ENCODE results near the gene PNKD. TPM values are rescaled to one million over a fixed set of nuclear protein-coding genes. Genes with fewer than 3 reads are reported as not detected.

The PNKD gene
- total and polyA plus RNA-seq, 2 of the 8 experiments (the other 6 are each of a cell fraction or from before 2014, with no cell fraction given), result 43.9 to 65.4 TPM

- Histone ChIP-seq H3K4ac (replicated peaks; ENCODE audit: insufficient read length, low read depth, low read length) (no peak overlapping the region), H3K36me3 (ENCODE audit: control insufficient read depth in 2 of 4, insufficient read depth in 4 of 4, low read length in 3 of 4) (peaks cover 27 to 82% (median 60%) of the 10 kb centered on the region in 4 experiments), H4K5ac (ENCODE audit: insufficient read length, low read depth, low read length) (no peak overlapping the region), H2AK5ac (ENCODE audit: low read depth, low read length) (no peak overlapping the region), H3K79me1 (ENCODE audit: low read depth, low read length) (no peaks in the 10 kb centered on the region), H3K18ac (ENCODE audit: extremely low read depth, low read length) (no peak overlapping the region), H3K4me1 (replicated peaks in 1 of 4; ENCODE audit: control insufficient read depth in 3 of 4, insufficient read depth in 4 of 4, low read length in 3 of 4) (no peaks in the 10 kb centered on the region), H2BK12ac (ENCODE audit: low read depth, low read length) (no peak overlapping the region), H3K56ac (replicated peaks; ENCODE audit: insufficient read length, low read depth, low read length) (no peak overlapping the region), H4K91ac (replicated peaks; ENCODE audit: insufficient read length, low read length) (no peak overlapping the region), H3K27ac (ENCODE audit: low read depth, low read length) (no peak overlapping the region), H3K23ac (ENCODE audit: insufficient read length) (no peak overlapping the region), H3K9me3 (ENCODE audit: insufficient read depth in 2 of 2, low read depth in 1 of 2, low read length in 1 of 2) (no peaks in the 10 kb centered on the region), H2BK15ac (ENCODE audit: low read length) (no peak overlapping the region), H3K27me3 (replicated peaks in 1 of 4; ENCODE audit: control insufficient read depth in 3 of 4, extremely low read depth in 1 of 4, insufficient read depth in 3 of 4, low read length in 3 of 4) (no peaks in the 10 kb centered on the region), H3K9ac (replicated peaks in 1 of 4; ENCODE audit: extremely low read depth in 1 of 4, low read depth in 3 of 4, low read length in 3 of 4) (no peak overlapping the region), H3K14ac (ENCODE audit: insufficient read length) (no peak overlapping the region), H2BK20ac (ENCODE audit: low read length) (no peak overlapping the region), H2BK5ac (ENCODE audit: low read depth, low read length) (no peak overlapping the region), H2AFZ (ENCODE audit: low read length) (no peak overlapping the region), H2BK120ac (replicated peaks; ENCODE audit: low read depth, low read length) (no peak overlapping the region), H3K23me2 (ENCODE audit: low read depth, low read length) (no peaks in the 10 kb centered on the region), H3K4me3 (ENCODE audit: extremely low read depth in 1 of 4, insufficient read depth in 2 of 4, low read depth in 3 of 4, low read length in 4 of 4) (no peak overlapping the region), H3K4me2 (ENCODE audit: insufficient read depth in 1 of 2, low read depth in 2 of 2, low read length in 2 of 2) (no peak overlapping the region), H4K8ac (ENCODE audit: extremely low read depth, insufficient read depth, low read length) (no peak overlapping the region), H3K79me2 (ENCODE audit: control insufficient read depth in 1 of 2, insufficient read depth in 2 of 2, low read length in 2 of 2) (no peaks in the 10 kb centered on the region), H4K20me1 (replicated peaks in 1 of 2; ENCODE audit: control insufficient read depth in 1 of 2, insufficient read depth in 2 of 2, low read length in 2 of 2) (peaks cover 0 to 1% of the 10 kb centered on the region in 2 experiments)
- POLR2A ChIA-PET (ENCODE audit: partially characterized antibody), result interaction anchor here (1.0 to 1.1 kb wide), 2 partner anchors 12 kb away, joined by 3 to 4 read pairs; no protein-coding TSS in a partner anchor
- 57% methylated on average over 3 of the region's 3 CpGs; no CpG with 5 or more reads in 1 of the 2 experiments for WGBS, 2 experiments (ENCODE audit: extremely low coverage in 1 of 2, insufficient coverage in 1 of 2, insufficient read length in 1 of 2, insufficient replicate concordance in 2 of 2, low coverage in 1 of 2, low lambda C conversion rate in 2 of 2, missing lambda C conversion rate in 1 of 2)
- DNase-seq (ENCODE audit: low read depth in 1 of 2, low spot score in 2 of 2) (no peak), FAIRE-seq (no peak)
- CTCF ChIA-PET (ENCODE audit: partially characterized antibody), result interaction anchor here (0.6 to 1.8 kb wide), 4 partner anchors 12 to 54 kb away, joined by 3 to 5 read pairs (median 4); no protein-coding TSS in a partner anchor
- TF ChIP-seq NRF1 (IDR thresholded peaks at IDR 0.05; ENCODE audit: low read depth, low read length) (no peak), BACH1 (IDR thresholded peaks at IDR 0.05; ENCODE audit: low read length) (no peak), CBX5 (IDR thresholded peaks at IDR 0.05; ENCODE audit: low read depth, low read length) (no peak), HDAC6 (IDR thresholded peaks at IDR 0.05; ENCODE audit: low read depth, low read length) (no peak), USF2 (IDR thresholded peaks at IDR 0.05; ENCODE audit: low read length) (no peak), CBX8 (IDR thresholded peaks at IDR 0.05; ENCODE audit: borderline replicate concordance, low read depth, low read length) (no peak), RXRA (IDR thresholded peaks at IDR 0.05; ENCODE audit: insufficient read depth, low read depth, low read length) (no peak), SP2 (IDR thresholded peaks at IDR 0.05; ENCODE audit: low read length) (no peak), E2F6 (IDR thresholded peaks at IDR 0.05) (no peak), CHD1 (IDR thresholded peaks at IDR 0.05; ENCODE audit: low read depth, low read length) (no peak), TCF12 (IDR thresholded peaks at IDR 0.05; ENCODE audit: low read depth, low read length) (no peak)
Observed at GRCh38 chr2:218234521-218234920, 35.8 kb upstream of the PNKD start.
